Keratinocyte (primary cell): ENCODE data around the gene GRK5.

Experiments
- EZH2 ChIP-seq: IDR thresholded peaks from one replicate; pipeline ENCODE4 v1.6.1; 2012; ENCODE audit warnings: inconsistent platforms, mild to moderate bottlenecking, low read length, moderate library complexity
- TF ChIP-seq, protein P1 (sequence below), 3 experiments: IDR thresholded peaks in 1 of 3; conservative IDR thresholded peaks in 1 of 3; optimal IDR thresholded peaks in 1 of 3; 2 replicates in 2 of 3; 3 replicates in 1 of 3; pipeline versions ENCODE3 to v1.5.1; 2011; ENCODE audit warnings: low read length in 3 of 3, mild to moderate bottlenecking in 3 of 3, moderate library complexity in 2 of 3, control low read depth in 1 of 3, inconsistent platforms in 1 of 3; ENCODE audit not compliant: insufficient read depth in 2 of 3; ENCODE audit errors: extremely low read depth in 1 of 3

DNA sequence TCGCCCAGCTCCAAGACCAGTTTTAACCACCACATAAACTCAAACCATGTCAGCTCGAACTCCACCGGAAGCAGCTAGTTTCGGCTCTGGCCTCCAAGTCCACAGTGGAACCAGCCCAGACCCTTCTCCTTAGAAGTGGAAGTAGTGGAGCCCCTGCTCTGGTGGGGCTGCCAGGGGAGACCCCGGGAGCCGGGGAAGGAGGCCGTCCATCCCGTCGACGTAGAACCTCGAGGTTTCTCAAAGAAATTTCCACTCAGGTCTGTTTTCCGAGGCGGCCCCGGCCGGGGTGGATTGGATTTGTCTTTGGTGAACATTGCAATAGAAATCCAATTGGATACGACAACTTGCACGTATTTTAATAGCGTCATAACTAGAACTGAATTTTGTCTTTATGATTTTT lies 247.6 kb downstream of the GRK5 start:
- TF ChIP-seq, protein P1, sequence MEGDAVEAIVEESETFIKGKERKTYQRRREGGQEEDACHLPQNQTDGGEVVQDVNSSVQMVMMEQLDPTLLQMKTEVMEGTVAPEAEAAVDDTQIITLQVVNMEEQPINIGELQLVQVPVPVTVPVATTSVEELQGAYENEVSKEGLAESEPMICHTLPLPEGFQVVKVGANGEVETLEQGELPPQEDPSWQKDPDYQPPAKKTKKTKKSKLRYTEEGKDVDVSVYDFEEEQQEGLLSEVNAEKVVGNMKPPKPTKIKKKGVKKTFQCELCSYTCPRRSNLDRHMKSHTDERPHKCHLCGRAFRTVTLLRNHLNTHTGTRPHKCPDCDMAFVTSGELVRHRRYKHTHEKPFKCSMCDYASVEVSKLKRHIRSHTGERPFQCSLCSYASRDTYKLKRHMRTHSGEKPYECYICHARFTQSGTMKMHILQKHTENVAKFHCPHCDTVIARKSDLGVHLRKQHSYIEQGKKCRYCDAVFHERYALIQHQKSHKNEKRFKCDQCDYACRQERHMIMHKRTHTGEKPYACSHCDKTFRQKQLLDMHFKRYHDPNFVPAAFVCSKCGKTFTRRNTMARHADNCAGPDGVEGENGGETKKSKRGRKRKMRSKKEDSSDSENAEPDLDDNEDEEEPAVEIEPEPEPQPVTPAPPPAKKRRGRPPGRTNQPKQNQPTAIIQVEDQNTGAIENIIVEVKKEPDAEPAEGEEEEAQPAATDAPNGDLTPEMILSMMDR (optimal IDR thresholded peaks at IDR 0.05 in 1 of 3, IDR thresholded peaks at IDR 0.05 in 1 of 3, conservative IDR thresholded peaks at IDR 0.05 in 1 of 3; ENCODE audit: extremely low read depth in 1 of 3, insufficient read depth in 2 of 3, low read length in 3 of 3), result no peak
- no peak for TF ChIP-seq EZH2
